Neural crest cell (in vitro differentiated cells): Measurements from ENCODE around the gene CLUH. TPM values are rescaled to one million over a fixed set of nuclear protein-coding genes. Genes with fewer than 3 reads are reported as not detected.

Experiments used
- DNase-seq: peaks from one replicate; pipeline ENCODE4 v3.0.0; 2021; ENCODE audit warnings: low read depth, mixed read lengths, low spot score
- H3K27ac Mint-ChIP-seq: one replicate; pipeline ENCODE4 v1.8.0; 2021; ENCODE audit warnings: mild to moderate bottlenecking, mixed read lengths; ENCODE audit not compliant: unreplicated experiment
- H3K27me3 Mint-ChIP-seq: 2 replicates; pipeline ENCODE4 v1.8.0; 2021; ENCODE audit warnings: low read depth, mild to moderate bottlenecking, mixed read lengths
- H3K36me3 Mint-ChIP-seq: 2 replicates; pipeline ENCODE4 v1.8.0; 2021; ENCODE audit warnings: low read depth, mild to moderate bottlenecking, mixed read lengths
- H3K4me1 Mint-ChIP-seq: 2 replicates; pipeline ENCODE4 v1.8.0; 2021; ENCODE audit warnings: mixed read lengths
- H3K4me3 Mint-ChIP-seq: one replicate; pipeline ENCODE4 v1.8.0; 2021; ENCODE audit warnings: mild to moderate bottlenecking, mixed read lengths
- H3K9me3 Mint-ChIP-seq: 2 replicates; pipeline ENCODE4 v1.8.0; 2021; ENCODE audit warnings: mixed read lengths
- CTCF ChIP-seq: fragments of 200-600 bp; sonication (generic); conservative IDR thresholded peaks from 2 replicates; pipeline ENCODE4 v1.5.0; 2021; ENCODE audit warnings: antibody characterized with exemption, mild to moderate bottlenecking
- total RNA-seq: library from RNA; stranded (reverse); gene quantifications from 2 replicates; pipeline ENCODE4 v1.2.1, GENCODE V29; 2021

CLUH gene
- total RNA-seq, 1 donor from 2014 or later = 59.6 TPM

- no peak for TF ChIP-seq CTCF
- peaks cover 85% of the 10 kb centered on the region for H3K27me3 Mint-ChIP-seq
Measured at GRCh38 chr17:2750721-2751120, 39.2 kb upstream of the CLUH start.

GRCh38 chr17:2749784-2750181 is 38.2 kb upstream of the CLUH start:
- Mint-ChIP-seq H3K36me3 (no peaks in the 10 kb centered on the region), H3K4me1 (peaks cover 11% of the 10 kb centered on the region), H3K27me3 (peaks cover 87% of the 10 kb centered on the region), H3K4me3 (no peak overlapping the region), H3K27ac (no peak overlapping the region), H3K9me3 (no peaks in the 10 kb centered on the region)
- TF ChIP-seq CTCF = no peak
- DNase-seq = peak; percentile 86

More at GRCh38 chr17:2750721-2751120, 39.2 kb upstream of the CLUH start:
- DNase-seq = no peak
- Mint-ChIP-seq H3K9me3 (no peaks in the 10 kb centered on the region), H3K4me3 (no peak overlapping the region), H3K36me3 (no peaks in the 10 kb centered on the region), H3K4me1 (peaks cover 3% of the 10 kb centered on the region), H3K27ac (no peak overlapping the region)

GRCh38 chr17:2749058-2749783 is 37.7 kb upstream of the CLUH start, which contains the start of gene CCDC92B:
Gene CCDC92B, minus strand, starts transcription at chr17:2749652. Its CDS starts 14,507 bp downstream, at chr17:2735145.
- H3K27ac Mint-ChIP-seq = no peak within 1 kb of the TSS
- peaks cover 14% of the 10 kb centered on the region for H3K4me1 Mint-ChIP-seq
- no peak for TF ChIP-seq CTCF
- no peak for DNase-seq
- peak within 1 kb of the TSS; percentile 27 for H3K4me3 Mint-ChIP-seq
- no peaks in the 10 kb centered on the region for H3K9me3 Mint-ChIP-seq
- H3K27me3 Mint-ChIP-seq = peaks cover 86% of the 10 kb centered on the region
- no peaks in the 10 kb centered on the region for H3K36me3 Mint-ChIP-seq

GRCh38 chr17:2745317-2746037 is 33.9 kb upstream of the CLUH start:
- TF ChIP-seq CTCF = no peak
- DNase-seq = no peak
- H3K27ac Mint-ChIP-seq = no peak overlapping the region
- peaks cover 14% of the 10 kb centered on the region for H3K4me1 Mint-ChIP-seq
- no peak overlapping the region for H3K4me3 Mint-ChIP-seq
- H3K27me3 Mint-ChIP-seq = peaks cover 69% of the 10 kb centered on the region
- H3K36me3 Mint-ChIP-seq = no peaks in the 10 kb centered on the region
- H3K9me3 Mint-ChIP-seq = no peaks in the 10 kb centered on the region

GRCh38 chr17:2737693-2738092 is 26.1 kb upstream of the CLUH start:
- Mint-ChIP-seq H3K27me3 (peaks cover 20% of the 10 kb centered on the region), H3K4me3 (no peak overlapping the region), H3K36me3 (no peaks in the 10 kb centered on the region), H3K27ac (no peak overlapping the region), H3K9me3 (no peaks in the 10 kb centered on the region), H3K4me1 (no peaks in the 10 kb centered on the region)
- no peak for TF ChIP-seq CTCF
- DNase-seq = no peak
